GM11168 (cell line): ENCODE measurements around the gene VPS41.

Source experiments
- in situ Hi-C: fragments of 300-500 bp; cut with MboI; formaldehyde crosslinking; loops from one replicate; pipeline ENCODE4 v1.12.0; 2022; ENCODE audit warnings: low sequenced_read_pairs; ENCODE audit not compliant: unreplicated experiment

The VPS41 gene

DNA sequence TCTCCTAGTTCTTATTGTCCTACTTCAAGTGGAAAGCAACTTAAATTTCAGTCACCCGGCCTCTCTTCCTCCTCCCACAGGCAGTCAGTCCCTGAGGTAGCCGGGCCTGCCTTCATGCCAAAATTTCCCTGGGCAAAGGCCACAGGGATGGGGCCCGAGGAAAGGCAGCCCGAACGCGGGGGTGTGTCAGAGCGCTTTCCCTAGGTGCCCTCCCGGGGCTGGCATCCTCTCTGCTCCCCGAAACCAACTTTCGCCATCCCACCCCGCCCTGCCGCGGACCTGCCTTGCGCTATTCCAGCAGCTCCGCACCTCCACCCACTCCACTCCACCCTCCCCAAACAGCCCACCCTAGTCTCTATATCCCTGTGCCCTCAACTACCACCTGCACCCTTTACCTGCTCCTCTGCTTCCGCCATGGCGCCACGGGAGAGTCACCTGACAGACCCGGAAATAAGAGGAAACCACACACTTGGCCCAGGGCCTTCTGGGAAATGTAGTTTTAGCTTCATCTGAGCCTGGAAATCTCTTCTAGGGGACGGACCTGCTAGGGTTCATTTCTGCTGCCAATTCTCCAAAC lies at the start of gene VPS41:
VPS41 (minus strand) TSS at position 433 of the 577 bp plus-strand sequence; CDS start at position 416, 17 bp downstream.
- in situ Hi-C loops, result no loop called here

DNA sequence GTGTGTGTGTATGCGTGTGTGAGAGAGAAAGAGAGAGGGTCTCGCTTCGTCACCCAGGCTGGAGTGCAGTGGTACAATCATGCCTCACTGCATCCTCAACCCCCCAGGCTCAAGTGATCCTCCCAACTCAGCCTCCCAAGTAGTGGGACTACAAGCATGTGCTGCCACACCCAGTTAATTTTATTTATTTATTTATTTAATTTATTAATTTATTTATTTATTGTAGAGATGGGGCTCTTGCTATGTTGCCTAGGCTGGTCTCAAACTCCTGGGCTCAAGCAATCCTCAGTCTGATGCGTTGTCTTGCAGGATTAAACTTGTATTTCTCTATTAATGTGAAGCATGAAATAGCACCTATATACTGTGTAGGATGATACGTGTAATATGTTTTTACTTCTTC lies 46.9 kb upstream of the VPS41 start:
- in situ Hi-C loops, result no loop called here

DNA sequence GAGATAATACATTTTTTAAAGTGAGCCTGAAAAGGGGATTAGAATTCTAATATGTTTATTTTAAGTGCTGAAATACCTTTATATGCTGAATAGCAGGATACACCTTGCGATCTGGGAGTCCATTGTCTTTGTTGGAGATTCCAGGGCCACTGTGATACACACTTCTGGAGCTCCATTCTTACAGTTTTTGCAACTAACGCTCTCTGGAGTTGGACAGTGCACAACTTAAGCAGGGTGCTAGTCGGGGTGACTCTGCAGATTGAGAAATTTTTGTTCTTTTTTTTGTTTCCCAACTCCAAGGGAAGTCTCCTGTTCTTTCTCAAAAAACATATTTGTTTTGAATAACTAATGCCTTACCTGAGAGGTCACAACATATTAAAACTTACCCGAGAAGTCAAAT lies 45.0 kb upstream of the VPS41 start:
- in situ Hi-C loops, result no loop called here

DNA sequence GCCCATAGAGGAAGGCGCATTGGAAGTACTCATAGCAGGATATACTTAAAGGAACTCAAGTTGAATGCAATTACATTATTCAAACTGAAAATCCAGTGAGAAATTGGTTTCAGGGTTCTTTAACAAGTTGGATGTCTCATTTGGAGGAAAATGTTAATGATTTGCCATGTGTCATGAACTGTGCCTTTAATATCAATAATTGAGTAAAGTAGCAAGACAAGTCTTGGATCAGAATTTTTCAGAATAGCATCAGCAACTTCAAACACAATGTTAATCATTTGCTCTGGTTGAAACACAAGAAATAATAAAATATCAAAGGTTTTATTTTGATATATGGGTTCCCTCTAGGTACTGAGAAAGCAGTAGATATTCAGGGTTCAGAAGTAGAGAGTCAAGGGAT lies 44.2 kb upstream of the VPS41 start:
- in situ Hi-C loops, result no loop called here

DNA sequence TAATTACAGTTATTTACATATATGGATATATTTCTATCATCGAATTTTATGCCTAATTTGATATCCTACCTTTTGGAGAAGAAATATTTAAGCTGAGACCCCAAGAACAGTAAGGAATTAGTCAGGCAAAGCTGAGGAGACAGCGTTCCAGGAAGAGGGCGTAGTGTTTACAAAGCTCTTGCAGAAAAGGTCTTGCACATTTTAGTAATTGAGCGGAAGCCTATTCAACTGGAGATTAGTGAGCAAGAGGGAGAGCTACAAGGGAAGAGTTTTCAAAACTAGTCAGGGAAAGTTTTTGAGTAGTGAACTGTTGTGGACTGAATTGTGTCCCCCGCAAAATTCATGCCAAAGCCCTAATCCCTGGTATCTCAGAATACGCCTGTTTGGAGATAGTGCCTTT lies 42.2 kb upstream of the VPS41 start:
- in situ Hi-C loops, result no loop called here

DNA sequence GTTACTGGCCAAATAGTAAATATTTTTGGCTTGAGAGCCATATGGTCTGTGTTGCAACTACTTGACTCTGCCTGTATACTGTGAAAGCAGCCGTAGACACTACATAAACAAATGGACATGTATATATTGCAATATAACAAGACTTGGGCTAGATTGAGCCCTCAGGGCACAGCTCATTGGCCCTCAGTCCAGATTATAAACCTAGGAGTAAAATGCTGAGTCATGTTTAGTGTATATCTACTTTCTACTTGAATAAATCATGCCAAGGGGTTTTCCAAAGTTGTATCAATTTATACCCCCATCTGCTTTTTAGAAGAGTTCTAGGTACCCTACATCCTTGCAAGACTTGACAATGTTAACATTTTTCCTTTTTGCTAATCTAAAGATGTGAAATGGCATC lies 41.3 kb upstream of the VPS41 start:
- in situ Hi-C loops, result no loop called here

DNA sequence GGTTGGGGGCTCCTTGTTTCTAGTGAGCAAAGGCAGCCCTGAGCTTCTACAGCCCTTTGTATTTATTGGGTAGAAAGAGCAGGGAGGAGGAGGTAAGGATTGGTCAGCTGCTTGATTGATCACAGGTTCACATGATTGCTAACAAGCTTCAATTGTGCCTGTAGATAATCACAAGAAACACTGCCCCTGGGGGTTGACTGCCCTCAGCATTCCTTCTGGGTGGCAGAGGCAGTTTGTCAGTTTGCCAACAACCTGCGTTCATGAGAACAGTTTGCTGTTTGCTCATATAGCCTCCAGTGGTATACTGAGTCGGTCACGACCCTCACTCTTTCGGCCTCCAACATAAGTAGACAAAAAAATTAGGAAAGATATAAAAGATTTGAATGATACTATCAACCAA lies 38.5 kb upstream of the VPS41 start:
- in situ Hi-C loops, result loop anchor here (25.0 kb wide), 1 partner anchor 515 kb away; no protein-coding TSS in a partner anchor

DNA sequence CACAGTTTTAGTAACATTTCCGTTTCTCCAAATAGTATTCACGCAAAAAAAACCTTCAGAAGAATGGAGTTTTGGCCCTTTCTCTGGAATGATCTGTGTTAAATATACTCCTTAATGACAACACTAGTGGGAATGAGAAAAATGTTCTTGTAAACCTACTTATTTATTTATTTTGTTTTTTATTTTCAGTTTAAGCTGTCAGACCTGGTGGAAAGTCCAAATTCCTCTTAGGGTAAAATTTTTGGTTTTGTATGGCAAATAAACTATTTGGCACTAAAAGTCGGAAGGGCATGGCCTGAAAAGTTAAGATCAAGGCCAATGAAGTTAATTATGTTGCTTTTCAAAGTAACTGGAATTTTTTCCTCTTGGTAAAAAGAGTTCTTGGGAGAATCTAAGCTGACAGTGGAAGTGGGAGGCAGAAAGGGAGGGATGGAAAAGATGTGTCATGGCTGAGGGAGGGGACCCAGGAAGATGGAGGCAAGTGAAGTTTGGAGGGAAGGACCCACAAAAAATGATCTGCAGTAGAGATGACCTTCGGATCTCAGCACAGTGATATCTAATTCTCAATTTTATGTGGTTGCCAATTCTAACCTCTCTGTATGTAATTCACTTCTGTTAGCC lies 33.5 kb upstream of the VPS41 start:
- in situ Hi-C loops, result loop anchor here (25.0 kb wide), 1 partner anchor 520 kb away; no protein-coding TSS in a partner anchor

DNA sequence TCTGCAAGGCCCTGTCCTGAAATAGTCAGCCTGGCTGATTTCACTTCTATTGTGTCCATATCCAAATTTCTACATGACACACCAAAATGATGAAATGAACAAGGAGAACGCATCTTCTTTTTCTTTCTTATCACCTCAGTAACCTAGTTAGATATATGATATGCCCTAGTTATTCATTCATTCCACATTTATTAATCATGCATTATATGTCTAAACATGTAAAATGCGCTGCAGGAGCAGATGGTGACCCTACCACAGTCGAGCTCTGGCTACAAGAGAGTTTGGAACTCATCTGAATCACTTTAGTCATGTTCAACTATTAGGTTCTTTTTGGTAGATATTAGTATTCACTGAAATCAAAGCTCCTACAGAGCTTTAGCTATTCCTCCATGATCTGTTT lies 31.8 kb upstream of the VPS41 start:
- in situ Hi-C loops, result loop anchor here (25.0 kb wide), 1 partner anchor 522 kb away; no protein-coding TSS in a partner anchor

DNA sequence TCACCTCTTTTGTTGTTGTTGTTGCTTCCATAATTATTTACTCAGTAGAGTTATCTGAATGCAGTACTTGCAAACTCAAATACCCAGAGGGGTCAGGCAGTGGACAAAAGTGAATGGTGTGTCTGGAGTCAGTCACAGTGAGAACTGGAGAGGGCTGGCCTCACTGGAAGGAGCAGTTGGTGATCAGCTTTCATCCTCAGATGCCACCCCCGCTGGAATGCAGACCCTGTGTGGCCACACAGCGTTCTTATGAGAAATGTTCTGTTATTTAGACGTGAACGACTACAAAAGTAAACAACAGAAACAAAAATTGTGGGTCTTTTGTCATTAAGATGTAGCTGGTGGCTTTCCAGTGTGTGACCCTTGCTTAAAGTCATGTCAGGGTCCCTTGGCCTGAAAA lies 29.6 kb upstream of the VPS41 start:
- in situ Hi-C loops, result loop anchor here (10.0 to 25.0 kb wide), 2 partner anchors 524 to 586 kb away; no protein-coding TSS in a partner anchor

DNA sequence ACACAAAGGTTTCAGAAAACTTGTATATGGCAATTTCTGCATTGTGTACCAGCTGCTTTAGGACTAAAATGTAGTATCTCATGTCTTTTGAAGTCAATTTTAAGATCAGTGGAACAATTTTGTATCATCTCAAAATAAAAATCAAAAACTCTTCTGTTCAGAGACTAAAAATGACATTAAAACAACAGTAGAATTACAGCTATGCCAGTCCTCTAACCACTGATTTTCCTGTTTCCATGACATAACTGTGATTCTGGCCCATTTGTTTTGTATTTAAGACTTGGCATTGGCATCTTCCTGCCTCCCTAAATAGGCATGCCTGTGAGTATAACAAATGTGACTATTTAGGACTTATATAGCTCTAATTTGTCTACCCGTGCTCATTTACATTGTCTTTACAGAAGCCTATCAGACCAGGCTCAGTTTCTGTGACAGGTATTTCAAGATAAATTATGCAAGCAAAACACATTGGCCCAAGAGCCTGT lies 29.1 kb upstream of the VPS41 start:
- in situ Hi-C loops, result loop anchor here (10.0 to 25.0 kb wide), 2 partner anchors 524 to 587 kb away; no protein-coding TSS in a partner anchor

DNA sequence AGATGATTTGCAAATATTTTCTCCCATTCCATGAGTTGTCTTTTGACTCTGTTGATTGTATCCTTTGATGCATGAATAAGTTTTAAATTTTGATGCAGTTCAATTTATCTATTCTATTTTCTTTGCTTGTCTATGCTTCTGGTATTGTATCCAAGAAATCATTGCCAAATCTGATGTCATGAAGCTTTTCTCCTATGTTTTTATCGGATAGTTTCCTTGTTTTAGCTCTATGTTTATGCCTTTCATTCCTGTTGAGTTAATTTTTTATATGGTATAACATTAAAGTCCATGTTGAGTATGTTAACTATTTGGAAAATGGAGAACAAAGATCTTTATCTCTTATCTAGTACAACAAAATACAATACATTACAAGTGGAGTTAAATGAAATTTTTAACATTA lies 27.6 kb upstream of the VPS41 start:
- in situ Hi-C loops, result loop anchor here (10.0 to 25.0 kb wide), 2 partner anchors 526 to 588 kb away; no protein-coding TSS in a partner anchor

DNA sequence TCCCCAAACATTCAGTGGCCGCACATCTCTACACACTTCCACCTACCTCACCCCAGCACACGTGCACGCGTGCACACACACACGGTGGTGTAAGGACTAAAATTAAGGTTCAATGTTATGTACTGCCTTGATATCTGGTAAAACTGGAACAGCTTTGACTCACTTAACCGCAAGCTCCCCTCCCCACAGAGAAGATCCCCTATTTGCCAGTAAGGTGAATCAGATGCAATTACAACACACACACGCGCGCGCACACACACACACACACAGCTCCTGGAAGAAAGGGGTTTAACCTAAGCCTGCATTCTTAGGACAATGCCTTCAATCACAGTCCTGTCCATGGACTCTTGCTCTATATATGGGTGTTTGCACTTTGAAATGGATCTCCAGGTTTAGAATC lies 25.5 kb upstream of the VPS41 start:
- in situ Hi-C loops, result loop anchor here (10.0 to 25.0 kb wide), 2 partner anchors 528 to 590 kb away; no protein-coding TSS in a partner anchor

DNA sequence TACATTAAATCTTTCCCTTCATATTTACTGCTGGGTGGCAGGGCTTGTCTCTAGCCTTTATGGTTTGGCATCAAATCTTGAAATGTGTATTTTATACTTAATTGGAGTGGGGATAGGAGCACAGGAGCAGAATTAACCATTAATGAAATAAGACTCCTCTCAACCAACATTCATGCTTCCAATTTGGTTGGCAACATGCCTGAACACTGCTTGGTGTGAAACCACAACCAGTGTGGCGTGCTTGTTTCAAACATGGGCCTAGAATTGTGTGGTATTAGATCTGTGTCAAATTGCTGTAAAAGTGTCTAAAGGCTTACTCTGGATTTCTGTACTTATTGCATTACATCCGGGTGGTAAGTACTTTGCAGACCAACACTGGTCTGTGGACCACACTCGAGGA lies 25.1 kb upstream of the VPS41 start:
- in situ Hi-C loops, result loop anchor here (10.0 to 25.0 kb wide), 2 partner anchors 528 to 591 kb away; no protein-coding TSS in a partner anchor

DNA sequence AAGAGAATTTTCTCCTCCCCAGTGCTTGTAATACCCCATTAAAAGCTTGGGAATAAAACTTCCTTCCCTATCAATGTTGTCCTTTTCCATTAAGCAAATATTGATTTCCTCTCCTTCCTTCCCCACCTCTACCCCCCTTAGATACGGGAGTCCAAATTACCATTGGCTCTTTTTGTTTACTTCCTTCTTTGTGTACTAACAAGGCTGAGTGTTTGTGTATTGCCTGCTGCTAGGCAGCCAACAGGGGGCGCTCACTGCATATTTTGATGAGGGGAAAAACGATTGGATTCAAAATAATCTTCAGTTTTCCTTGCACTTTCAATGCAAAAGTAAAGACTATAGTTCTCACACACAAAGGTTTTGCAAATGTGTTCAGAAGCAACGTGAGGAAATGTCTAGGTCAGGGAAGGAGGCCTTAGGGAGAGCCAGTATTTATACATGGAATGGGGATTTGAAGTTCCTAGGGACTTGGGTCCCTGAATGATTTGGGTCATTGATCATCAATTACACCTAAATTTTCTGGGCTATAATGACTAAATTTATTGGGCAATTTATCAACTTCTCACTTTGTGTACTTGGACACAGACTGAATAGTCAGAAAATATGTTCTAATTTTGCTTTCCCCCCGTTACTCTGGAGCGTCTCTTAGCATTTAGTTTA lies 23.6 kb upstream of the VPS41 start:
- in situ Hi-C loops, result loop anchor here (10.0 to 25.0 kb wide), 2 partner anchors 530 to 592 kb away; no protein-coding TSS in a partner anchor

DNA sequence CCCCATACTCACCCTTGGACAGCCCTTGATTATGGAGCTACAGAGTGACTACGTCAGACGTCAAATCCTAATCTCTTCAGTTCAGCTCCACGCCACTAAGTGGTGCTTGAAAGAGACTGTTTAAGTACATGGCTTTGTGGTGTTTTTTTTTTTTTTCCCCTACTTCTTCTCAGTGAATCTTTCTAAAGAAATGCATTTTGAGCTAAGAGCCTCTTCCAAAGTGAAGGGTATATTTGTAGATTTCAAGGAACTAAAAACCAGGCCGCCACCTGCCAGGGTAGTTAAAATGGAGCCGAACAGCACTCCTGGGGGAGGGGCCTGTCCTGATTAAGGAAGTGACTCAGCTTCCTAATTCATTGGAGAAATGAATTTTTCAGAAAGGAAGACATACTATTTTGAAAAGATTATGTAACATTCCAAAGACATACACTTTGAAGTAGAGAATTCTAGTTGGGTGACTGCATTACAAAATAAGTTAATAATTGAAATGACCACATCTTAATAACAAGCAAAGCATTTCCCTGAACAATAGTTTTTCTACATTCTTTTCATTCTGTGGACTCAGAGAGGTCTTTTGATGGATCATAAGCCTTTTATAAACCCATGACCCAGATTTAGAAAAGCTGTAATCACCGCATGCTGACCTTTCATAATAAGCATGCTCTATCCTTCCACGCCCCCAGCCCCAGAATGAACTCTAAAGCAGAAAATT lies 20.6 kb upstream of the VPS41 start:
- in situ Hi-C loops, result loop anchor here (10.0 to 25.0 kb wide), 2 partner anchors 533 to 595 kb away; no protein-coding TSS in a partner anchor

DNA sequence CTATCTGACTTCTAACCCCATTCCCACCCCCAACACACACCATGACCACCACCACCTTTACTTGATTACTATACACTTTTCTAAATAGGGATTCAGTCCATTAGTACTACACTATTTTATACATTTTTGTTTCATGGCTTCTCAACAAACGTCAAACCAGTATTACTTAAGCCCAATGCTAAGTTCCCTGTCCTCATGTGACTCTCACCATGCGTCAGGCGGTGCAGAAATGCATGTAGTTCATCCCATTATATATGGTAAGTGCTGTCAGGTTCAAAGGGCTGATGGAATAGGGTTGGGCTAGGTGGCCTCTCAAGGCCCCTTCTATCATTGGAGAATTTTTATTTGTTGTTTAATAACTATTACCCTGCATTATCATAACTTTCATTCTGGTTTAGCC lies 19.5 kb upstream of the VPS41 start:
- in situ Hi-C loops, result loop anchor here (25.0 kb wide), 1 partner anchor 534 kb away; no protein-coding TSS in a partner anchor

DNA sequence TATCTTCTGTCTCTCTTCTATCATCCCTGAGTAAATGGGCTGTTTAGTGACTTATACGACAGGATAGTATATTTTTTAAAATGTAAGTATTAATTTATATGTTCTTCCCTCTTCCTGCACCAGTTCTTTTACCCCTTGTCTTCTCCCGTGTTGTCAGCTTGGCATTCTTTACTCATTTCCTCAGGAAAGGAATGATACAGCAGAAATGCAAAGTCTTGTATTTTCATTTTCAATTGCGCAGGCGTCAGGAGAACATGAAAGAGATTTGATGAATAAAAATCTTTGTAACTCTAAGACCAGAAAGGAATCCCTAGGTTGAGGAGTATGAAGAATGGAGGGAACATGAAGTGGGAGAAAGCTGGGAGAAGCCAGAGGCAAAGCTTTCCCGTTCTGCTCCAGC lies 18.8 kb upstream of the VPS41 start:
- in situ Hi-C loops, result loop anchor here (25.0 kb wide), 1 partner anchor 535 kb away; no protein-coding TSS in a partner anchor

DNA sequence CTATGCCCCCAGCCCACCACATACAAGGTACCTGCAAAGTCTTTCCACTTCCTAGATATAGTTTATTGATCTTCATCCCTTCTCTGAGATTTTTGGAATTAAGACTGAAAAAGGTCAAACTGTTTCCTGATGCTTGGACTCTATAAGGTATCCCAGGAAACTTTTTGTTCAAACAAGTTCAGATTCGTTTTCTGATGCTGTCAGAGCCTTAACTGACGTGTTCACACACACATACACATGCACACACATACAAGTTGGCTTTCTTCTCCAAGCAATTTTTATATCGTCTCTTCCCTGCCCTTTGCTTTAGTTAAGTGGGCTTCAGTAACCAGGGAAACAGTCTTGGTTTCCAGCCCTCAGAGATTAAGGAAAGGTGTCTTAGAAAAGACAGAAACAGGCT lies 11.7 kb upstream of the VPS41 start:
- in situ Hi-C loops, result no loop called here

DNA sequence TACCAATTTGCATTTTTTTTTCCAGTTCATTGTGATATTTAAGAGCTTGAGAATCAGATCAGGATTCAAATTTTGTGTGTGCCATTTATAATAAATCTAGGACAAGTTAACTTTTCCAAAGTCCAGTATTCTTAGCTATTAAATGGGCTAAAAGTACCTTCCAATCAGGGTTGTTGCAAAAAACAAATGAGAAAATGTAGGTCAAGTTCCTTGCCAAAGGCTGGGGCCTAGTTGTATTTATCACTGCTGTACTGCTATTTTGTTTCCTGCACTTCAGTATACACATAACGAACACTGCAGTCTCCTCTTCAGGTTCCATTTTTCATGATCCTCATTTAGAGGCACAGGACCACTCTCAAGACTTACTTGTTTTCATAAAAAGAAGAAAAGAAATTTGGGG lies 7.4 kb upstream of the VPS41 start:
- in situ Hi-C loops, result no loop called here
